SIG-M5 (cell line): ENCODE measurements around the gene NFYC.

ENCODE experiments used
- DNase-seq: peaks from one replicate; lab custom pipeline; 2025; lab: John Stamatoyannopoulos, UW

NFYC gene

DNA sequence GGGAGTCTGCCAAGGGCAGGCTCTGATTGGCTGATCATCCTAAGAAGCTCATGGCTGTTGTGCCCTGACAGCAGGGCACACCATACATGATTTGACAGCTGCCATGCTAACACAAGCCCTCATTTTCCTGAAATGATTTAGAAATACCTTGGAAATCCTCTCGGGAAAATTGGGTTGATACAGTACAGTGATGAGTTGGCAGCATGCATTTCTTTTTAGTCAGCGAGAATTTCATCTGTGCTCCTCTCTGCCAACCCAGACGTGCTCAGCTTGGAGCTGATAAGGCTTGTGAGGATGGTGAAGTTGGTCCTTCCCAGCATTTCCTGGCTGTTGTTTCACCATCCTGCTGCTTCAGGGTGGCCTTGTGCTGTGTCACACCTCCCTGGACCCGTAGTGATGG lies 69.5 kb downstream of the NFYC start:
- no peak for DNase-seq

DNA sequence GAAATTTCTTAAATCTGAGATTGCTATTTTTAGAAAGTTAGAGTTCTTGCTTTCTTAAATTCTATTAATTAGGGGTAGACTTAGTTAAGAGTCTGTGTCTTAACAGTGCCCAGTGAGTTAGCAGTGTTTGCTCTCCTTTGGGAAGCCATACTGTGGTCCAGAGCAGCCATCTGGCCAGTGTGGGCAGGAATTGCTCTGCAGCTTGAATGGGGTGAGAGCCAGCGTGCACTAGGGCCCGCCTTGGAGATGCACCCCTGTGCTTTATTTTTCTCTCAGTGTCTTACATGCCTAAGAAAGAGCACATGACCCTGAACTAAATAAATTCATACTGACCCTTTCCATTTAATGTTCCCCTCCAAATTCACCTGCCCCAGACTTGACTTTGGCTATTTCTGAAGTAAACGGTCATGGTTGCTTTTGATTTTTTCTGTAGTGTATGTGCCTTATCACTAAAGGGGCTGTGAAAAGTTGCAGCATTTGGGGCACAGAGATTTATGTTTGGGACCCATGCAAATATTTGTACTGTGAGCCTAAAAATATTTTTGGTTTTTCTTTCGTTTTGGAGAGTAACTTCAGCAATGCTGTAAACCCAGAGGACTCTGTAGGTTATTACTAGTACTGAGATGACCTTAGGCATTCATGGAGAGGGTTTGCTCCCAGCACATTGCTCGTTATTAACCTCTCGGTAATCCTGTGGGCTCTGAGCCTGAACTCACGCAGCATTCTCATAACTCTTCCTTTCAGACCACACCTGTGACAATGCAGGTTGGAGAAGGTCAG lies 70.8 kb downstream of the NFYC start:
- DNase-seq = no peak

DNA sequence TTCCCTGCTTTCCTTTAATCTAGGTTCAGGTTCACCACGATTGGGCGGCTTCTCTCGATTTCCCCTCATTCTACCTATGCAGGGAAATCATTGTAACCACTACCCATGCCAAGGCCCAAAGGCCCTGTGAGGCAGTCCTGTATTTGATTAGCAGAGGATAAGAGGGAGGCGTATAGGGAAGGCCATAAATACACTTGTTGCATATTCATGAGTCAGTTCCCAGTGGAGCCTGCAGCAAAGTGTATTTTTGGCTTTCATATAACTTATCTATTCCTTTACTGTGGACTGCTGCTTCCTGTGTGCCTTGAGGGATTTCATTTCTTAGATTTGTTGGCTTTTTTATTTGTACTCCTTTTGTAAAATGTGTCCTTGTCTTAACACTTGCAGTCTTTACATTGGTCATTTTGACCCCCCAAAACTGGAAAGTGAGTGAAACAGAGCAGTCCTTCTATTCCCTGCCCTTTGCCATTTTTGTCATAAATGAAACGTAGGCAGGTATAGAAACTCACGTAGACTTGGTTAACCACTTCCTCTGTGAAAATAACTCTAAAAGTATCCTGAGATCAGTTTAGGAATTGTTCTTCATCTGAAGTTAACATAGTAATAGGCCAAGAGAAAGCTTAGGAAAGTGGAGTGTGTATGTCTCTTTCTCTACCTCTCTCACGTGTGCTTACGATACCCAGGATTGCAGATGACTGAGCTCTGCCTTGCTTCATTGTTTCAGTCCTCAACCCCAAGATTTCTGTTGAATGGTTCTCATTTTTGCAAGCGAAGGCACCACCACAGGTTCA lies 72.4 kb downstream of the NFYC start:
- DNase-seq = no peak

DNA sequence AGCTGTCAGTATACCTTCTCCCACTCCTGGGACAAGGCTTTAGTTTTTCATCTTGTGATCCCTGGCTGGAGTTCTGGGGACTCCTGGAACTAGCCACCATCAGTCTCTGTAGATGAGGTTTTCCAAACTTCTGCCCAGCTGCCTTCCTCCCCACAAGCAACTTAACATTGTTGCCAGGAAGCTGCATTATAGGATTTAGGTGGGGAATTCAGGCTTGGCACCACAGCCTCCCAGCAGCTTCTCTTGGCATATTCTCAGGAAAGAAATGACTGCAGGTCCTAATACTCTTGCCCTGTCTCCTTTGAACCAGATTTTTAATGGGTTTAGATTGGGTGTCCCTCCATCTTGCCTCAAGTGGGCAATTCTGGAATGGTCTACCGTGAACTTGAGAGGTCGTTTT lies 73.5 kb downstream of the NFYC start:
- no peak for DNase-seq

DNA sequence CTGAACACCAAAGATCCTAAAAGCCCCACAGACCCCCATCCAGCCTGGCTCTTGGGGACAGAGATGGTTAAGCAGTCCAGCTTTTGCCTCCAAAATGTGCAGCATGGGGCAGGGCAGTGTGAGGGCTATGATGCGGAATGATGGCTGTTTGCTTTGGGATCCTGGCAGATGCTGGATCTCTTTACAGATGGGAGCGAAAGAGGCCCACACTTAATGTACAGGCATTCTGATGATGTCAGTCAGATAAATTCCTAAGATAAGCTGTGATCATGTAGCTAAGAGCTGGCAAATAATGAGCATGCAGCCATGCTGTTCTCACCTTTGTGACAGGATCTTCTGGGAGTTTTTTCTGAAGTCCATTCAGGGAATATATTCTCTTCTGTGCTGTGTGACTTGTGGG lies 74.5 kb downstream of the NFYC start:
- DNase-seq = no peak

DNA sequence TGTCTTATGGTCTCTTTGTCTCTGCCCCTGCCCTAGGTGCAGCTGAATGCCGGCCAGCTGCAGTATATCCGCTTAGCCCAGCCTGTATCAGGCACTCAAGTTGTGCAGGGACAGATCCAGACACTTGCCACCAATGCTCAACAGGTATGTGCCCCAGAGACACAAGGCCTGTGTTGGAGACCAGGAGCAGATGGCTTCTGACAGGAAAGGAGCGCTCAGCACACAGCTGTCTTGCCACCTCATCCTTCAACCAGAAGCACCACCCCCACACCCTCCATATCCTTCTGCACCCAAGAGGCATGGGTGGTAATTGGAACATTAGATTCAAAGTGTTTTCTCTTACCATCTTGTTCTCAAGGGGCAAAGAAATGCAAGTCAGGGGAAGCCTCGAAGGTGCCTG lies 75.1 kb downstream of the NFYC start:
- DNase-seq = no peak

DNA sequence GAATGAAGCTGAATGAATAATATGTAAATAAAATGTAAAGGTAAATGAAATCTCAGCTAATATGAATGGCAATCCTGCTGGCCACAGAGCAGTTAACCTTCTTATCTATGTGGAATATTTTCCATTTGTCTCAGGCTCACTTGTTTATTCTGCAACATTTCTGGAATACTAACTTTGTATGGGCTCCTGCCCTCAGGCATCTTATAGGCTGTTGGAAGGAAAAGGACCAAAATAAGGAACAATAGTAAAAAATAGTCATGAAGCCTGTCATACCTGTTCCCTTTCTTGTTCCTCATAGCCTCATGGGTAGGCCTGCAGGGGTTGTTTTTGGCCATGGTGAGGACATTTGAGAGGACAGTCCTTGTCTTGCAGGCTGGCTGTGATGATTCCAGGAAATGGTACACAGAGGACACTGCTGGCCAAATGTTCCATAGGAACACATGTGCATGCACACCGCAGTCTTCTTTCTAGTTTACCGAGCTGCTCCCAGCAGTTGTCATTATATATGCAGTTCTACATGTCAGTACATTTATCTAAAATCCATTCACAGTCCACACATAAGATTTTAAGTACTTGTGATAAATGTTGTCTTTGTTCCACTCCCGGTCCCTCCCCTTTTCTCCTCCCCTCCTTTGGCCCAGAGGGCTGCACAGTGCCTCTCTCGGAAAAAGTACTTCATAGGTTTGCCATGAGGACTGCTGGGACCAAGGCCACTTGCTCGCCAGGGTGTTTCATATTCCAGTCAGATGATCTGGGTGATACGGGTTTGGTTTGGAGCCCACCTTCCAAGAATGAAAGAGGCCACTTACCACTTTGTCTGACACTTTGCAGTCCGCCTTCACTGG lies 76.9 kb downstream of the NFYC start:
- DNase-seq = no peak

DNA sequence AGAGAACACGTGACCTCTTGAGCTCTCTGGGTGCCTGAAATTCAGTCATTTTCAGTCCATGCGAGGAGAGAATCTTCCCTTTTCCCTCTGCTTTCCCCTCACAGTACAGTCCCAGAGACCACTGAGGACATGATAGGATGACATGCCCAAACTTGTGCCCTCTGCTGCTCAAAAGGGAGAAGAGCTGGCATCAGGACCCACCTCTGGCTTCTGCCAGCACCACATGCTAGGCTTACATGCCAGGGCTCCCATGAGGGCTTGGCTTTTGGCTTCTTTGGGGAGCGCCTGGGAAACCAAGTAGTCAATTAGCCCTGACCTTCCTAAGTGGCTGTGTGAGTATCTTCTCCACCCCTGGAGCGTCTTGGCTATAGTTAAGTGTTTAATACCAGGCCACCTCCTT lies 78.3 kb downstream of the NFYC start:
- DNase-seq = no peak

DNA sequence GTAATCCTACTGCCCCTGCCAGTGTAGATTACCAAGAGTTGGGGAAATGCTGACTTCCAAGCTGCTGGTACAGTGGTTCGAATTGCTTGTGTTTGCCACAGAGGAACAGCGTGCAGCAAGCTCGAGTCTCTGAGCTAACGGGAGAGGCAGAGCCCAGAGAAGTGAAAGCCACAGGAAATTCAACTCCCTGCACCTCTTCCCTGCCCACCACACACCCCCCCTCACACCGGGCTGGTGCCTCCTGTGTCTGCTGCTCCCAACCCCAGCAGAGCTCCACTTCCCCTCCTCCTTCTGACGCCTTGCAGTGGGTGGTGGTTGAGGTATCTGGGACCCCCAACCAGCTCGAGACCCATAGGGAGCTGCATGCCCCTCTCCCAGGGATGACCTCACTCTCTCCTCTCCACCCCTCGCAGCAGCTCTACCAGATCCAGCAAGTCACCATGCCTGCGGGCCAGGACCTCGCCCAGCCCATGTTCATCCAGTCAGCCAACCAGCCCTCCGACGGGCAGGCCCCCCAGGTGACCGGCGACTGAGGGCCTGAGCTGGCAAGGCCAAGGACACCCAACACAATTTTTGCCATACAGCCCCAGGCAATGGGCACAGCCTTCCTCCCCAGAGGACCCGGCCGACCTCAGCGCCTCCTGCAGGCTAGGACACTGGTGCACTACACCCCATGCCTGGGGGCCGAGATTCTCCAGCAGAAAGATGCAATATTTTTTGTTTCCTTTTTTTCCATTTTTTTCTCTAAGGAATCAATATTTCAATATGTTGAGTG lies 79.0 kb downstream of the NFYC start:
- DNase-seq = no peak

DNA sequence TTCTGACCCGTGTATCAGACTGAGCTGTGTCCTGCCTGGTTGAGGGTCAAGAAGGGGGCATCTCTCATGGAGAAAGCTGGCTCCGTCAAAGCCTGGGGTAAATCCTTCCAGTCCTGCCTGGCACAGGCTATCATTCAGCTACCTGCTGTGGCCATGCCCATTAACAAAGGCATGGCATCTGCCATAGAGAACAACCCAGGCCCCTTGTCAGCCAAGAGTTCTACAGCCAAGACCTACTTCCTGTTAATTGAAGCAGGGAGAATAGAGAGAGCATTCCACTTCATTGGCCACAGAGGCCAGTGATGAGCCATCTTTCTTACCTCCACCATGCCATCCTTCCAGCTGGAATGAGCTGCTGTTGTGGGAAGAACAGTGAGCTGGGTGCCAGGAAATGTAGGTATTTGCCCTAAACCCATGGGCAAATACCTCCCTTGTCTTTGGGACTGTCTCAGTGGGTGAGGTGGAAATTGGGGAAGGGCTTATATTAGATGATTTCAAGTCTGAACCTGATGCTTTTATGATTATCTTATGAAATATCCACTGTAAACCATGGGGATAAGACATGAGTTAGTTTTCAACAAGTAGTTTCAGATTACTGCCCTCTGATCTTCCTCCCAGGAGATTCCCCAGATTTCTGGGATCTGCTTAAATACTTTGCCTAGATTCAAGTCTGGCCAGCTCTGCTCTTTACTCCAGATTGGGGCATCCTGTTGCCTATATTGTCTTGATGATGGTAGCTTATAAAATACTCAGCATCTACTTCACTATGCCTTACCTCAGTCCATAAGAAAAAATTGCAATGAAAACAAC lies 80.8 kb downstream of the NFYC start:
- no peak for DNase-seq

DNA sequence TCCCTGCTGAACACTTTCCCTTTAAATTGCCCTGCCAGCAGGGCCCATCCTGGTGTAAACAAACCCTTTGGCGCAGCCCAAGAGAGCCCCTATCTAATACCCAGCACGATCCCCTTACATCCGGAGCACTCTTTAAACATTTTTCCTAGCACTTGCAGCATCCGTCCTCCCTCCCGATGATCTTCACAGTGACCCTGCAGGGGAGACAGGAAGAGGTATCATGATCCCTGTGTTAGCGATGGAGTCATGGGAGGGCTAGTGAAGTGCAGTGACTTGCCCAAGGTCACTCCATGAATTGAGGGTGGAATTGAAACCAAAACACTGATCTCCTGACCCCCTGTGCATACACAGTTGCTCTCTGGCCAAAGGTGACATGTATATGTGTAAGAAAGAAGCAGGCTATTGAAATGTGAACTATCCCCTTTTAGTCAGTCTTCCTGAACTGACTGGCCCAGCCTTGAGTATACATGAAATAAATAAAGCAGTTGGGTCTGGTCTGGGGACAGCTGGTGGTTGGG lies 82.3 kb downstream of the NFYC start:
- DNase-seq = no peak

DNA sequence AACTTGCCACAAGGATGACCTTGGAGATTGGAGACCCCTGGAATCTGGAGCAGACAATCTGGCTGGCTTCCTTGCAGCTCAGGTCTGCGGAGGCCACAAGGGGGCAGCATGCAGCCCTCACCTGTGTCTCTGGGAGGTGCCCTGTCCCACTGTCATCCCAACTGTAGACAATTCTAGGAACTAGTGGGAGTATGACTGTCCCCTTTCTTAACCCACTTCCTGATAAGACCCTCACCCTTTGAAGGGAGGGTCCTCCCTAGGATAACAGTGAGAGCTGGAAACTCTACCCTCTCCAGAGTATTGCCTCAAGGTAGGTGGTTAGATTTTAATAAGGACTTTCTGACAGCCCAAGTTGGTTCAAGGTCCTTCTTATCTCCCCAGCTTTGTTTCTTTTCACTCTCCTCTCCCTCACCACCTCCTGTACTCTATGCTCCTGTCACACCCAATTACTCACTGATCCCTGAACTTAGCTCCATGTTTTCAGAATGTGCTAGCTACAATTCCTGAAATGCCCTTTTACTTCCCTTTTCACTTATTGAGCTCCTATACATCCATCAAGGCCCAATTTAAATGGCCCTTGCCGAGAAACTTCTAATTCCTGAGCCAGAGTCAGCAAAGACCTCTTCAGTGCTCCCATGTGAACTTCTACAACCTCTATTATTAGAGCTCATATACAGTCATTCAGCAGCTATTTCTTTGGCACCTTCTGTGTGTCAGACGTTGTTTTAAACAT lies 82.9 kb downstream of the NFYC start:
- DNase-seq = no peak

DNA sequence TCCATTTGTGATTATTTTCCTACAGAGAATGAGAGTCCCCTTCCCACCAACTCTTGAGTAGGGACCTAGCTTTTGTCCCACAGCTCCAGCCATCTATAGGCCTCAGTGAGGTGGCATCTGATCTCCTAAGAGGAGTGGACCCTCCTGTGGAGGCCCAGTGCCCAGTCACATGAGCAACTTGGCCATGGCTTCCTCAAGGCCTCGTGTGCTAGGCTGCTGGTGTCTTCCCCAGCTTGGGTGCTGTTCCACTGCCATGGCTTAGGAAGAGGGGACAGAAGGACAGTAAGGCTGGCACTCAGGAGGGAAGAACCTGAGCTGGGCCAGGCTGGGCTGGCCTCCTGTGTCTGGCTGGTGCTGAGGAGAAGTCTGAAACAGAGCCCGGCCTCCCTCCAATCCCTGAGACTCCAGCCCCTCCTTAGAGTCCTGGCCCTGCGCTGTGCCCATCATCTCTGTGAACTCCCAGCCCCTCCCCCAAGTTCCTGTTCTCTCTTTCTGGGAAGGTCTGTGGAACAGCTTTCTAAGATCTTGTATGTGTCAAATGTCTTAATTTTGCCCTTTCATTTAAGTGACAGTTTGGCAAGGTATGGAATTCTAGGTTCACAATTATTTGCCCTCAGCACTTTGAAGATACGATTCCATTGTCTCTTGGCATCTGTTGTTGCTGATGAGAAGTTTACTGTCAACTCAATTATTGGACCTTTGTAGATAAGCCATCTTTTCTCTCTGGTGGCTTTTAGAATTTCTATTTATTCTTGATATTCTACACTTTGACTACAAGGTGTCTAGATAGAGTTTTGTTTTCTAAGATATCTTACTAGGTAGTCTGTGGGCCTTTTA lies 85.0 kb downstream of the NFYC start:
- no peak for DNase-seq

DNA sequence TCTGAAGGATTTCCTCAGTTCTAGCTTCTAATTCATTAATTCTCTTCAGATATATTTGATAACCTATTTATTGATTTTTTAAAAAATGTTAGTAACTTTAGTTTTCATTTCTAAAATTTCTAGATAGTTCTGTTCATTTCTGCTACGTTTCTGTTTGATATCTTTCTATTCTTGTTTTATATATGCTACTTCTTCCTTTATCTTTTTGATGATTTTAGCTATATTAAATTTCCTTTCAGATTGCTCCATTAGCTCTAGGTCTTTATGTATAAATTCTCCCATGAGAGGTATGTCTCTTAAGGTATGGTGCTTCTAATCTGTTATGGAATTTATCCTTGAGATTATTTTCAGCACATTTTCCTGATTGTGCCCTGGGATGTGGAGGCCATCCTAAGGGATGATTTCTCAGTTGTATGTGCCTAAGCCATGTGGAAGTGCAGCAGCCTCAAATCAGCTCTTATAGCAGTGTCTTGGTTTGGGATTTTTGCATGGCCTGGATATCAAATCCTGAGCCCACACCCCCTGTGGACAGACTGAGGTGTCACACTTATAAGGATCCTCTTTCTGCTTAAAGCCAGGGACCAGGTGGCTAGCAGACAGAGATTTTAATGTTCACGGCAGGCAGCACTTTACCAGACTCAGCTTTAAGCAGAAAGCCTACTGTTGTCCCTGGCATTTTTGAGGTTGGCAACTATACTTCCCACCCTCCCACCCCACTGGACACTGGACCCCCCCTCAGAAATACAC lies 85.9 kb downstream of the NFYC start:
- DNase-seq = no peak

DNA sequence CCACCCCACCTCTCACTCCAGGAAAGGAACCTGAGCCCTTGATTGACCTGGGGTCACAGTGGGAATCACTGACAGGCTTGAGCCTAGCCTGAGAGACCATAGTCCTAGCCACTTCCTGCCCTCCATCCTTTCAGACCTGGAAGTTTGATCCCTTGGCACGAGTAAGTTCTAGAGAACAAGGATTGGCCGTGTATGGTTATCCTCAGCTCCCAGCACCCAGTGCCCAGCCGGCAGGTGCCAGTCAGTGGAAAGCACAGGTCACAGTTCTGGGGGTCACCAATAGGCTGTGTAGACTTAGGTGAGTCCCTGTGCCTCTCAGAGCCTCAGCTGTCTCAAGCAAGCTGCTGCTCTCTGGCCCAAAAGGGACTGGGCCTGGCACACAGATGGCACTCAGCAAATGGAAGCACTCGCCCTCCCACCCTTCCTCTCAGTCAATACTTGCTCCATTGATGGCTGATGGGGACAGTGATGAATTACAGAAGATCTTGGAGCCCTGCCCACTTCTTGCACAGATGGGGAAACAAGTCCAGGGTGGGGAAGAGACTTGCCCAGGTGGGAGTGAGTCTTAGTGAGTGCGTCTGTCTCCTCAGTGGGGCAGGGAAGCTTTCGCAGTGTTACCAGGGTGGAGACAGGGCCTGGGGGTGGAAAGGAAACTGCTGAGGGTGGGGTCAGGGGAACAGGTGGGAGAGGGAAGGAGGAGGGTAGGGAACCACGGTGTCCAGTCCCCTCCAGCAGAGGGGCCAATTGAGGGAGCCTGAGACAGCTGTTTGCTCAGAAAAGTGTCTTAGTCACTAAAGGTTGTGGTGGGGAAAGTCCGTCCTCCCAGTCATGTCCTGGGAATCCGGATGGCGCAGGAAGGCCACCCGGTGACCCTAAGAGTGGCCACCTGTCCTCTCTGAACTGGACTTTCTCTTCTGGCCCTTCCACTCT lies 89.4 kb downstream of the NFYC start:
- DNase-seq = no peak

DNA sequence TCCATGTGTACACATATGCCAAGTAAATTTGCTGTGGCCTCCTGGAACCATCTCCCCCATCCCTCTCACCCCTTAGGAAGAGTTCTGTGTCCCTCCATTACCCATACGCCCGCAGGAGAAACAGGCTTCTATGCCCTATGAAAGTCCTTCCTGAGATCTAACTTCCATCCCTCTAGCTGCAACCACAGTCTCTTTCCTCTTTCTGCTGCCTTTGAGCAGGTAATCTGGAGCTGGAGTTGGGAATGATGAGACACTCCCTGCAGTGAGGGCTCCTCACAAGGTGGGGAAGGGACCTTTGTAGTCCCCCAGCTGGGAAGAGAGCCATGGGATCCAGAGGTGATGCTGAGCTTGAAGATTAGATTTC lies 90.1 kb downstream of the NFYC start:
- DNase-seq = no peak

DNA sequence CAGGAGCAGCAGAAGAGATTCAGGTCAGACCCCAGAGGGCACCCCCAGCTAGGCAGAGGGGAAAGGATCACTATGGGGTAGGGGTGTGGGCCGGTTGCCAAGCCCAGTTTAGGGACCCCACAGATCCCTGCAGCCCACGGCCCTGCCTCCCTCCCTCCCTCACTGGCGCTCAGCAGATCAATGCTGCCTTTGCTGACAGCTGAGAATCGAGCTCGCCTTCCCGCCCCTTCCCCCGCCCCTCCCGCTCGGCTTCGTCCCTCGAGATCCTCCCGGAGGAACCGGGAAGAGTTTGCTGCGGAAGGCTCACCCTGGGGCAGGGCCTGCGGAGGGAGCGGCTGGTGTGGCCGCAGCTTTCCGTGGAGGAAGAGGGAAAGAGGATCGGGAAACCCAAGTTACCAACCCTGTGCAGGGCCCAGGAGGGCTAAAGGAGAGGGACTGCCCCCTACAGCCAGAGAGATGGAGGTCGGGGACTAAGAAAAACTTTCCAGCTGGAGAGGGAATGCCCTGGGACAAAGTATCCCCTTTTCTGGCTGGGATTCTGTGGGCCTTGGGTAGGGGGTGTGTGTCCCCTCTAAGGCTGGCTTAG lies 91.0 kb downstream of the NFYC start:
- DNase-seq = no peak
